ENCODE measurements around the gene CTLA4. TPM values are rescaled to one million over a fixed set of nuclear protein-coding genes. Genes with fewer than 3 reads are reported as not detected.

The CTLA4 gene
- total RNA-seq, 1 donor from 2014 or later = 0.11 TPM

DNA sequence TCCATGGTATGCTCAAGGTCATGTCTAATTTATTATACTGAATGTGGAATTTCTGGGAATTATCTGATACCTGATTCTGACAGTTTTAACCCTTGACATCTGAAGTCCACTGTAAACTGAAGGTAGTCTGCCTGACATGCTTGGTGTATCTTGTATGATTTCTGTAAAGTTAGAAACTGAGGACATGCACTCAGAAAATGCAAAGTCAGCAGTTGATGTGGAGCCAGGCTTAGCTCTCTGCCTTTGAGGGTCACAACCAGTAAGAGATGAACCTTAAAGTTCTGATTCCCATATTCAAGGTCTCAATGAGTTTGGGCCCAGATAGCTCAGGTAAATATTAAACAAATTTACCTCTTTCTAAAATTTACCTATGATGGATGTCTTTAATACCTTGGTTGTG is 12.3 kb upstream of the CTLA4 start:
- no peaks in the 10 kb centered on the region for H3K4me1 ChIP-seq
- no peak overlapping the region for H3K27ac ChIP-seq (replicated peaks)
- H3K36me3 ChIP-seq = no peaks in the 10 kb centered on the region
- H3K9me3 ChIP-seq (replicated peaks) = no peaks in the 10 kb centered on the region
- TF ChIP-seq, protein P1, sequence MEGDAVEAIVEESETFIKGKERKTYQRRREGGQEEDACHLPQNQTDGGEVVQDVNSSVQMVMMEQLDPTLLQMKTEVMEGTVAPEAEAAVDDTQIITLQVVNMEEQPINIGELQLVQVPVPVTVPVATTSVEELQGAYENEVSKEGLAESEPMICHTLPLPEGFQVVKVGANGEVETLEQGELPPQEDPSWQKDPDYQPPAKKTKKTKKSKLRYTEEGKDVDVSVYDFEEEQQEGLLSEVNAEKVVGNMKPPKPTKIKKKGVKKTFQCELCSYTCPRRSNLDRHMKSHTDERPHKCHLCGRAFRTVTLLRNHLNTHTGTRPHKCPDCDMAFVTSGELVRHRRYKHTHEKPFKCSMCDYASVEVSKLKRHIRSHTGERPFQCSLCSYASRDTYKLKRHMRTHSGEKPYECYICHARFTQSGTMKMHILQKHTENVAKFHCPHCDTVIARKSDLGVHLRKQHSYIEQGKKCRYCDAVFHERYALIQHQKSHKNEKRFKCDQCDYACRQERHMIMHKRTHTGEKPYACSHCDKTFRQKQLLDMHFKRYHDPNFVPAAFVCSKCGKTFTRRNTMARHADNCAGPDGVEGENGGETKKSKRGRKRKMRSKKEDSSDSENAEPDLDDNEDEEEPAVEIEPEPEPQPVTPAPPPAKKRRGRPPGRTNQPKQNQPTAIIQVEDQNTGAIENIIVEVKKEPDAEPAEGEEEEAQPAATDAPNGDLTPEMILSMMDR (IDR thresholded peaks at IDR 0.05; ENCODE audit: borderline replicate concordance) = no peak
- intact Hi-C loops (cut with micrococcal nuclease) = no loop called here
- H3K4me3 ChIP-seq = no peak overlapping the region
- no peak for DNase-seq
- no peaks in the 10 kb centered on the region for H3K27me3 ChIP-seq (ENCODE audit: low read depth)

DNA sequence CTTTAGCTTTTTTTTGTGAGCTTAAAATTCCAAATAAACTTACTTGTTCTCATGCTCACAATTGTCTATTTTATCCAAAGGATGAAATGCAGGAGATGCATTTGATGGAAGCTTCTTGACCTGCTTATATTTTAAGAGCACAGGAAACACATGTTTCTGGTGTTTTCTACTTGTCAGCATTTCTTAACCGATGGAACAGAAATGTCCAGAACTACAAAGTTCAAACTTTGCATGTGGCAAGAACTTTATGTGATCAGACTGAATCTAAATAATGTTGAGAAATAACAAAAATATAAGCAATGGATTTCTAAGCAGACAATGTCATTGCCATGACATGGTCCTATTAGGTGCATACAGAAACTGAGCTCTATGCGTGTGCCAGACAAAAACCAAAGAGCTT is 9.9 kb upstream of the CTLA4 start:
- intact Hi-C loops (cut with micrococcal nuclease) = no loop called here

GRCh38 chr2:203858176-203858575 is 9.4 kb upstream of the CTLA4 start:
- intact Hi-C loops (cut with micrococcal nuclease) = no loop called here
- TF ChIP-seq, protein P1 (IDR thresholded peaks at IDR 0.05; ENCODE audit: borderline replicate concordance) = no peak
- Histone ChIP-seq H3K36me3 (no peaks in the 10 kb centered on the region), H3K27ac (replicated peaks) (no peak overlapping the region), H3K27me3 (ENCODE audit: low read depth) (no peaks in the 10 kb centered on the region), H3K4me1 (no peaks in the 10 kb centered on the region), H3K9me3 (replicated peaks) (peaks cover 6% of the 10 kb centered on the region), H3K4me3 (no peak overlapping the region)
- DNase-seq = no peak

More for the DNA sequence above, 9.9 kb upstream of the CTLA4 start:
- Histone ChIP-seq H3K27me3 (ENCODE audit: low read depth) (no peaks in the 10 kb centered on the region), H3K4me3 (no peak overlapping the region), H3K4me1 (no peaks in the 10 kb centered on the region), H3K27ac (replicated peaks) (no peak overlapping the region), H3K36me3 (no peaks in the 10 kb centered on the region), H3K9me3 (replicated peaks) (peaks cover under 1% of the 10 kb centered on the region)
- TF ChIP-seq, protein P1 (IDR thresholded peaks at IDR 0.05; ENCODE audit: borderline replicate concordance) = no peak
- no peak for DNase-seq

GRCh38 chr2:203859030-203859789 is 8.4 kb upstream of the CTLA4 start:
- intact Hi-C loops (cut with micrococcal nuclease) = no loop called here
- Histone ChIP-seq H3K4me3 (no peak overlapping the region), H3K9me3 (replicated peaks) (peaks cover 16% of the 10 kb centered on the region), H3K36me3 (no peaks in the 10 kb centered on the region), H3K27ac (replicated peaks) (no peak overlapping the region), H3K4me1 (no peaks in the 10 kb centered on the region), H3K27me3 (ENCODE audit: low read depth) (no peaks in the 10 kb centered on the region)
- DNase-seq = no peak
- TF ChIP-seq, protein P1 (IDR thresholded peaks at IDR 0.05; ENCODE audit: borderline replicate concordance) = no peak

DNA sequence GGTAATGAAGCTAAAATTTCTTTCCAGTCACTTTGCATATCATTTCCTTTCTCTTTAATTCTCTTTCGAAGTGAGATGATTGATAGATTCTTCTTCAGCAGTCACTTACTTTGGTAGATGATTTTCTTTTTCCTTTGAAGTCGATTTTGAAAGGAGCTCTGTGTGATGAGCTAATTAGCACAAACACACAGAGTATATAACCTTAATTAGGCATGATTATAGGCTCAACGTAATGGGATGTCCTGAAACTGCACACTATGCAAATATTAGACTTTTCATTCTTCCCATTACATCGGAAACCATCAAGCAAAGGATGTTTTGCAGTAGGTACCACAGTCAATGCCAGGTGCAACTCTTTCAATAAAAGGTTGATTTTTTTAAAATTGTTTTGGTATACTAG is 6.4 kb upstream of the CTLA4 start:
- no peaks in the 10 kb centered on the region for H3K4me1 ChIP-seq
- TF ChIP-seq, protein P1 (IDR thresholded peaks at IDR 0.05; ENCODE audit: borderline replicate concordance) = no peak
- peaks cover 26% of the 10 kb centered on the region for H3K9me3 ChIP-seq (replicated peaks)
- no peaks in the 10 kb centered on the region for H3K36me3 ChIP-seq
- DNase-seq = no peak
- H3K27ac ChIP-seq (replicated peaks) = no peak overlapping the region
- no peaks in the 10 kb centered on the region for H3K27me3 ChIP-seq (ENCODE audit: low read depth)
- H3K4me3 ChIP-seq = no peak overlapping the region
- intact Hi-C loops (cut with micrococcal nuclease) = no loop called here
